ENCODE measurements around the gene ICAM3.
"Not testable (repeated sequence)": the region's sequence is repeated elsewhere in the genome, so short reads cannot be mapped to it uniquely, and the experiment has no call there.

Gene ICAM3

DNA sequence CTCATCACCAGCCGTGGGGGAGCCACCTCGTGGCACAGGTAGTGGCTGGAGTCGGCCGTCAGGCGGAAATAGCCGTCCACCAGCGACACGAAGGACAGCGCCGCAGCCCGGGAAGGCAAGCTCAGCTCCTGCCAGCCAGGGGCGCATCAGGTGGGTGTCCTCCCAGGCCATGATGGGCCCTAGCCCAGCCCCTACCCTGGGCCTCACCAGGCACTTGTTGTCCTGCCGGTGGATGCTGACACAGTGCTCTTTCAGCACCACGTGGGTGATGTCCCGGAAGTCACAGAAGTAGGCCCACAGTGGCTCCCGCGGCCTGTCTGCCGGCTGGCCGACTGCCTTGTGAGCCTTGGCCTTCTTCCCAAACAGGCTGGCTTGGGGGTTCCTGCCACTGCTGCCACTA lies 25.2 kb upstream of the ICAM3 start:
- Mint-ChIP-seq H3K4me3 (no peak overlapping the region), H3K4me1 (ENCODE audit: low read depth in 2 of 2) (peaks cover 0 to 3% of the 10 kb centered on the region in 2 donors), H3K36me3 (ENCODE audit: insufficient read depth) (peaks cover 77% of the 10 kb centered on the region), H3K27me3 (no peaks in the 10 kb centered on the region), H3K27ac (no peak overlapping the region), H3K9me3 (no peaks in the 10 kb centered on the region)
- ATAC-seq (replicated peaks) (no peak), DNase-seq (no peak)

DNA sequence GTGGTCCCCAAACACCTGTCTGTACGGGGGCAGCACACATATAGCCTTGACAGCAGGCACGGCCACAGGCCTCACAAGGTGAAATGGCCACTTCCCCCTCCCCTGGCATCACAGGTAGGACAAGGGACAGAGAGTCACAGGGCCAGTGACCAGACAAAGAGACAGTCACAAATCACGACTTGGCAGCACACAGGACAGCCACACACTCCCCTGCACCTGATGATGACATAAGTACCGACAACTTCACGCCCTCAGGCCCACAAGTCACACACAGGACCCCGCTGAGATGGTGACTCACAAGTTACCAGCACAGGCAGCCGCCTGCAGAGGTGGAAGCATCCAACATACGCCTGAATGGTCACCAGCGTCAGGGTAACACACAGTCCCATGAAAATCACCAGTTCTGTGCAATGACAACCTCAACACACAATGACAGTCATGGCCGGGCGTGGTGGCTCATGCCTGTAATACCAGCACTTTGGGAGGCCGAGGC lies 24.4 kb upstream of the ICAM3 start:
- no peak for DNase-seq
- Mint-ChIP-seq H3K27ac (peak overlapping the region in 1 of 2 donors; percentile 80), H3K9me3 (no peaks in the 10 kb centered on the region), H3K36me3 (ENCODE audit: insufficient read depth) (peaks cover 75% of the 10 kb centered on the region), H3K4me3 (no peak overlapping the region), H3K4me1 (ENCODE audit: low read depth in 2 of 2) (no peaks in the 10 kb centered on the region), H3K27me3 (no peaks in the 10 kb centered on the region)
- no peak for ATAC-seq (replicated peaks)

DNA sequence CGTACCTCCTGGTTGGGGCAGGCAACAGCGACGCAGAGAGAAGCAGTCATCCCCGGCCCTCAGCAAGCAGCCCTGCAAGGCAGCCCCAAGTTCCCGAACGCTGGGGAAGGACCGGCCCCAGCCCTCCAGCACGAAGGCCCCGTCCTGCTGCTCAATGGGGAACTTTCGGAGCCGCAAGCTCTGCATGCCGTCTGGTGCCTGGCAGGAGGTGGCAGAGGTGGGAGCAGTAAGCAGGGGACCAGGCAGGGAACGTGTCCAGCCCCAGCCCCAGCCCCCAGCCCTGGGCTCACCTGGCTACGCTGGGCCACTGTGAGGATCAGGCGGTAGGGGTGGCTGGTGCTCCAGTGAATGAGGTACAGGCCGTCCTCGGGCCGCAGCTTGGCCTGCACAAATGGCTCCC lies 22.8 kb upstream of the ICAM3 start:
- no peaks in the 10 kb centered on the region for H3K4me1 Mint-ChIP-seq (ENCODE audit: low read depth in 2 of 2)
- peaks cover 75% of the 10 kb centered on the region for H3K36me3 Mint-ChIP-seq (ENCODE audit: insufficient read depth)
- H3K4me3 Mint-ChIP-seq, result no peak overlapping the region
- no peak for ATAC-seq (replicated peaks)
- no peaks in the 10 kb centered on the region for H3K9me3 Mint-ChIP-seq
- no peak overlapping the region for H3K27ac Mint-ChIP-seq
- H3K27me3 Mint-ChIP-seq, result no peaks in the 10 kb centered on the region
- DNase-seq, result no peak

DNA sequence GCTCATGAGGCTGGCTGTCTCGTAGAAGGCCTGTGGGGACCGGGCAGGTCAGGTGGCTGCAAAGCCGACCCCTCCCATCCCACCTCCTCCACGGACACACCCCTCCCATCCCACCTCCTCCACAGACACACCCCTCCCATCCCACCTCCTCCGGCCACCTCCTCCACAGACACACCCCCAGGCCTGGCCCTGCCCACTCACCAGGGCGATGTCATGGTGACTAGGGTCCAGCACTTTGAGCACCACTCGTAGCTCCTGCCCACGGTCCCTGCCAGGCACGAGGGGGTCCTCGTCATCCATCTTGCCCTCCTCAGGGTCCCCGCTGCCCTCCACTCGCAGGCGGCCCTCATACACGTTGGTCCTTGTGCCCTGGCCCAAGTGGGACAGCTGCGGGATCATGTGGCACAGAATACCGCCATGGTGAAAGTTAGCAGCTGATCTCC lies 22.2 kb upstream of the ICAM3 start:
- H3K4me1 Mint-ChIP-seq (ENCODE audit: low read depth in 2 of 2), result no peaks in the 10 kb centered on the region
- H3K27ac Mint-ChIP-seq, result no peak overlapping the region
- no peak for ATAC-seq (replicated peaks)
- H3K9me3 Mint-ChIP-seq, result no peaks in the 10 kb centered on the region
- no peak for DNase-seq
- H3K27me3 Mint-ChIP-seq, result no peaks in the 10 kb centered on the region
- H3K4me3 Mint-ChIP-seq, result no peak overlapping the region
- peaks cover 71% of the 10 kb centered on the region for H3K36me3 Mint-ChIP-seq (ENCODE audit: insufficient read depth)

DNA sequence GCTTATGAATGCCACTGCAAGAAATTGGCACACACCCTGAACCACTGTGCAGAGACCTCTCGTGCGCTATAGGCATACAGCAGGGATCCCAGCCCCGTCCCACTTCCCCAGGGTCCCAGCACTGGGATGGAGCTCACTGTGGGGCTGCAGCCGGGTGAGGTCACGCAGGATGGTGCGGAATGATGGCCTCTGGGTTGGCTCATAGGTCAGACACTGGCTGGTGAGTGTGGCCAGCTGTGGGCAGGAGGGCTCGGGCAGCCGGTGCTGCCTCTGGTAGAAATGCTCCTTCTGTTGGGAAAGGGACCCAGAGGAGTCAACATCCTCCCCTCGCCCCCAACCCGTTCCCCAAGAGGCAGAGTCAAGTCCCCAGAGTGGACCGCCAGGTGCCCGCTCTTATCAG lies 17.0 kb upstream of the ICAM3 start:
- Mint-ChIP-seq H3K4me3 (no peak overlapping the region), H3K27me3 (no peaks in the 10 kb centered on the region), H3K27ac (no peak overlapping the region), H3K4me1 (ENCODE audit: low read depth in 2 of 2) (no peaks in the 10 kb centered on the region), H3K9me3 (no peaks in the 10 kb centered on the region), H3K36me3 (ENCODE audit: insufficient read depth) (peaks cover 82% of the 10 kb centered on the region)
- ATAC-seq (replicated peaks), result no peak
- DNase-seq, result no peak

DNA sequence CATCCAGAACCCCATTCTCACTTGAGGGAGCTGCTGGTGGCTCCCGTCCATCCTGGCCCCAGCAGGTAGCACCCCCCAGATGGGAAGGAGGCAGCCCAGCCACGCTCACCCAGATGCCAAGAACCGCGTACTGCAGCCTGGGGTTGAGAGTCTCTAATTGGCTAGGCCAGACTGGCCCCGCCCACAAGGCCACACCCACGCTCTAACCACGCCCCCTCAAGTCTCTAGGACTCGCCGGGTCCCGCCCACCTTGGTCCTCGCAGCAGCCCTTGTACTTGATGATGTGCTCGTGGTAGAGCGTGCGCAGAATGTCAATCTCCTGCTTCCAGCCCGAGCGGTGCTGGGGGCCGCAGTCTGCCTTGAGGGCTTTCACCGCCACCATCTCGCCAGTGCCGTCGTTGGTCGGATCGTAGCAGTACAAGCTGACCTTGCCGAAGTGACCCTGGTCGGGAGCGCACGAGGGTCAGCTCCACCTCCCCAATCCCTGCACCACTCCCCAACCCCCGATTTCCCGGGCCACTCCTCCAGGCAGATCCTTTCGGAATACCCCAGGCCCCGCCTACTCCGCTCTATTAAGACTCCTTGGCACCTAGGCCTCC lies 14.5 kb upstream of the ICAM3 start:
- Mint-ChIP-seq H3K4me3 (no peak overlapping the region), H3K36me3 (ENCODE audit: insufficient read depth) (peaks cover 81% of the 10 kb centered on the region), H3K27me3 (no peaks in the 10 kb centered on the region), H3K9me3 (no peaks in the 10 kb centered on the region), H3K4me1 (ENCODE audit: low read depth in 2 of 2) (no peaks in the 10 kb centered on the region), H3K27ac (peak overlapping the region in 1 of 2 donors; percentile 68)
- ATAC-seq (replicated peaks) (peak; percentile 29), DNase-seq (peak in 1 of 3 experiments; percentile 12)

DNA sequence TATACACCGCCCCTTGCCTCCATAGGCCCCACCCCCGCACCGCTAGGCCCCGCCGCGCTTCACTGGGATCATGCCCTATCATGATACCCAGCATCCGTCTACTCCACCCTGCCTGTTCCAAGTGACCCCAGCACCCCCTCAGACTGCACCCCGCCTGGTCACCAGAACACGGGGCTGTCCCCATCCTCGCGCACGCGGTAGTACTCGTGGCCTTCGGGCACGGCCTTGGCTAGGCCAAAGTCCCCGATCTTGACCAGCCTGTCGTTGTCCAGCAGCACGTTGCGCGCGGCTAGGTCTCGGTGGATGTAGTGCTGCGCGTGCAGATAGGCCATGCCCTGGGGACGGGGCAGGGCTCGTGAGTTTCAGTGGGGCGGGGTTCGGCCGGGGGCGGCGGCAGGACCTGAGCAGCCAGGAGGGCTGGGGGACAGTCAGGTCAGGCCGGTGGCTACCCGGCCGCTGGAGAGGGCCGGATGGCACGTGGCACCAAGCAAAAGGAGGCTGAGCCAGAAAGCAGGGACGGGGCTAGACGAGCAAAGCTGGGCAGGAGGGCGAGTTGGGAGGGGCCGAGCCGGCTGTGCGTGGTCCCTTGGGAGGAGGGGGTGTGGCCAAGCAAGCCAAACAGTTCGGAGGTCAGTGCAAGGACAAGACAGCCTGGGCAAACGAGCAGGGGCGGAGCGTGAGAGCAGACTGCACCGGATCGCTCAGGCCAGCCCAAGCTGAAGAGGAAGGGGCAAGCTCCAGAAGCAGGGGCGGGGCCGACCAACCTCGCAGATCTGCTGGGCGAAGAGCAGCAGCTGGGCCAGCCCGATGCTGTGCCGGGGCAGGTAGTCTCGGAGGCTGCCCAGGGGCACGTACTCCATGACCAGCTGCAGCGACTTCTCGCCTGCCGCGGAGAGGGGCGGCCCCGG lies 13.6 kb upstream of the ICAM3 start:
- Mint-ChIP-seq H3K9me3 (no peaks in the 10 kb centered on the region), H3K36me3 (ENCODE audit: insufficient read depth) (peaks cover 72% of the 10 kb centered on the region), H3K4me3 (no peak overlapping the region), H3K4me1 (ENCODE audit: low read depth in 2 of 2) (no peaks in the 10 kb centered on the region), H3K27me3 (no peaks in the 10 kb centered on the region), H3K27ac (no peak overlapping the region)
- ATAC-seq (replicated peaks), result no peak
- no peak for DNase-seq

DNA sequence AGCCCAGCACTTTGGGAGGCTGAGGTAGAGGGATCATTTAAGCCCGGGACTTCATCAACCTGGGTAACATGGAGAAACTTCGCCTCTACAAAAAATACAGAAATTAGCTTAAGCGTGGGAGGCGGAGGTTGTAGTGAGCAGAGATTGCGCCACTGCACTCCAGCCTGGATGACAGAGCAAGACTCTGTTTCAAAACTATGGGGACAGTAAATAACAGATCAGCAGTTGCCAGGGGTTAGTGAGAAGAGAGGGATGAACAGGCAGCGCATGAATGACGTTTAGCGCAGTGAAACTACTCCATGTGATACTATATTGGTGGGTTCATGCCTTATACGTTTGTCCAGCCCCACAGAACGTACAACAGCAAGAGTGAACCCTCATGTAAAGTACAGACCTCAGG lies 7.1 kb upstream of the ICAM3 start:
- ATAC-seq (replicated peaks) (no peak), DNase-seq (no peak)
- Mint-ChIP-seq H3K9me3 (no peaks in the 10 kb centered on the region), H3K36me3 (ENCODE audit: insufficient read depth) (peaks cover 17% of the 10 kb centered on the region), H3K4me1 (ENCODE audit: low read depth in 2 of 2) (no peaks in the 10 kb centered on the region), H3K27me3 (no peaks in the 10 kb centered on the region), H3K4me3 (no peak overlapping the region), H3K27ac (no peak overlapping the region)

DNA sequence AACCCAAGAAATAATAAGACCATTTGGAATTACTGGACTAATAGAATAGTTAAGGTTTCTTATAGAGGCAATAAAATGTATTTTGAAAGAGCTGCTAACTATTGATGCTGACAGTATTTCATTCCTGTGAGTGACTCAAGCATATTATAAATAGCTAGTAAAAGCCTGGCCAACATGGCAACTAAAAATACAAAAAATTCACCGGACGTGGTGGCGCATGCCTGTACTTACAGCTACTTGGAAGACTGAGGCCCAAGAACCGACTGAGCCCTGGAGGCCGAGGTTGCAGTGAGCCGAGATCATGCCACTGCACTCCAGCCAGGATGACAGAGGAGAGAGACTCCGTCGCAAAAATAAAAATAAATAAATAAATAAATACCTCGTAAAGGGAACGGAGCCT lies 5.4 kb upstream of the ICAM3 start:
- Mint-ChIP-seq H3K4me1 (ENCODE audit: low read depth in 2 of 2) (peaks cover 6 to 7% of the 10 kb centered on the region in 2 donors), H3K27ac (no peak overlapping the region), H3K36me3 (ENCODE audit: insufficient read depth) (peaks cover under 1% of the 10 kb centered on the region), H3K27me3 (no peaks in the 10 kb centered on the region), H3K4me3 (no peak overlapping the region), H3K9me3 (no peaks in the 10 kb centered on the region)
- DNase-seq (no peak), ATAC-seq (replicated peaks) (no peak)

DNA sequence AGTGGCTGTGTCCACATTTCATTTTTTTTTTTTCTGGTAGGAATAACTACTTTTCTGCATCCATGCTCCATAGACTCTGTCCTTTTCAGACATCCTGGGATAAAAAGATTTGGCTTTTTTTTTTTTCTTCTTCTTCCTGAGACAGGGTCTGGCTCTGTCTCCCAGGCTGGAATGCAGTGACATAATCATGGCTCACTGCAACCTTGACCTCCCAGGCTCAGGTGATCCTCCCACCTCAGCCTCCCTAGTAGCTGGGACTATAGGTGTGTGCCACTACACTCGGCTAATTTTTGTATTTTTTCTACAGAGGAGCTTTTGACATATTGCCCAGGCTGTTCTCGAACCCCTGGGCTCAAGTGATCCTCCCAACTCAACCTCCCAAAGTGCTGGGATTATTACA lies 4.1 kb upstream of the ICAM3 start:
- no peaks in the 10 kb centered on the region for H3K9me3 Mint-ChIP-seq
- peaks cover 4% of the 10 kb centered on the region for H3K36me3 Mint-ChIP-seq (ENCODE audit: insufficient read depth)
- H3K4me1 Mint-ChIP-seq (ENCODE audit: low read depth in 2 of 2), result peaks cover 18 to 19% of the 10 kb centered on the region in 2 donors
- DNase-seq (no peak), ATAC-seq (replicated peaks) (no peak)
- no peak overlapping the region for H3K27ac Mint-ChIP-seq
- no peak overlapping the region for H3K4me3 Mint-ChIP-seq
- H3K27me3 Mint-ChIP-seq, result no peaks in the 10 kb centered on the region

DNA sequence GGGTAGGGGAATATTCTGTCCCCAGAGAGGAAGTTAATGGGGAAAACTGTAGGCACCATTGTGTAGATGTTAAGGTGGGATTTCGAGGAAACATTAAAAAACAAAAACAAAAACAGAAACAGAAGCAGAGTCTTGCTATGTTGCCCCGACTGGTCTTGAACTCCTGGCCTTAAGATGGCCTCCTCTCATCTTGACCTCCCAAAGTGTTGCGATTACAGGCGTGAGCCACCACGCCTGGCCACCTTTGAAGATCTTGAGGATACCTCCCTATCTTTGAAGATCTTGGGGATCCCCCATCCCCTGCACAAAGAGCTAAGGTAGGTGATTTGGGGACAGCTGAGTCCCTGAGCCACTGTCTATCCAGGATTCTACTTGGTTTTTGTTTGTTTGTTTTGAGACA lies 553 bp upstream of the ICAM3 start:
- no peak for DNase-seq
- Mint-ChIP-seq H3K36me3 (ENCODE audit: insufficient read depth) (peaks cover 23% of the 10 kb centered on the region), H3K27me3 (no peaks in the 10 kb centered on the region), H3K4me1 (ENCODE audit: low read depth in 2 of 2) (peaks cover 22 to 24% of the 10 kb centered on the region in 2 donors), H3K27ac (peak overlapping the region; percentile 84 to 86), H3K9me3 (no peaks in the 10 kb centered on the region), H3K4me3 (peak overlapping the region; percentile 86 to 90)
- ATAC-seq (replicated peaks), result no peak

DNA sequence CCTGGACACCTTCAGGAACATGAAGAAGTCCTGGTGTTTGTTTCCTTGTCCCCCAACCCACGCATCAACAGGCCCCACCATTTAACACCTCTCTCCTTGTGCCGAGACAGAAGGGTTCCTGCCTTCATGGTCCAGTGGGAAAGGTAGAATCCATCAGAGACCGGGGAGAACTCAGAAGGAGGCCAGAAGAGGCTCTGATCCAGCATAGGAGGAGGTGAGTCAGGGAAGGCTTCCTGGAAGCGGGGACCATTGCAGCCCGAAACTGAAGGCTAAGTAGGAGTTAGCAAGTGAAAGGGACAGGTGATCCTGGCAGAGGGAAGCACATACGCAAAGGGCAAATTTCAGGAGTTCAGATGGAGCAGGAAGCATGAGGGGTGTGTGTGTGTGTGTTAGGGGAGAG lies 484 bp downstream of the ICAM3 start:
- no peak for DNase-seq
- Mint-ChIP-seq H3K27ac (peak overlapping the region; percentile 84 to 86), H3K4me1 (ENCODE audit: low read depth in 2 of 2) (peaks cover 26 to 28% of the 10 kb centered on the region in 2 donors), H3K4me3 (peak overlapping the region; percentile 86 to 90), H3K36me3 (ENCODE audit: insufficient read depth) (peaks cover 27% of the 10 kb centered on the region), H3K27me3 (no peaks in the 10 kb centered on the region), H3K9me3 (no peaks in the 10 kb centered on the region)
- no peak for ATAC-seq (replicated peaks)

DNA sequence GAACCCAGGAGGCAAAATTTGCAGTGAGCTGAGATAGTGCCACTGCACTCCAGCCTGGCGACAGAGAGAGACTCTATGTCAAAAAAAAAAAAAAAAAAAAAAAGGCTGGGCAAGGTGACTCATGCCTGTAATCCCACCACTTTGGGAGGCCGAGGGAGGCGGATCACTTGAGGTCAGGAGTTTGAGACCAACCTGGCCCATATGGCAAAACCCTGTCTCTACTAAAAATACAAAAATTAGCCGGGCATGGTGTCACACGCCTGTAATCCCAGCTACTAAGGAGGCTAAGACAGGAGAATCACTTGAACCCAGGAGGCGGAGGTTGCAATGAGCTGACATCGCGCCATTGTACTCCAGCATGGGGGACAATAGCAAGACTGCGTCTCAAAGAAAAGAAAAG lies 2.7 kb downstream of the ICAM3 start:
- Mint-ChIP-seq H3K27ac (peak overlapping the region in 1 of 2 donors; percentile 41), H3K4me1 (ENCODE audit: low read depth in 2 of 2) (peaks cover 37 to 48% of the 10 kb centered on the region in 2 donors), H3K36me3 (ENCODE audit: insufficient read depth) (peaks cover 43% of the 10 kb centered on the region)
- not testable (repeated sequence) for DNase-seq; H3K4me3 Mint-ChIP-seq; H3K27me3 Mint-ChIP-seq; H3K9me3 Mint-ChIP-seq; ATAC-seq (replicated peaks)
